Stimulated activated CD8-positive, alpha-beta memory T cell treated with anti-CD3 and anti-CD28 coated beads, Interleukin-2, amount 100 ng/mL, for 48 hours (primary cell): ENCODE data around the gene SEH1L.
"Not testable (repeated sequence)": the region's sequence is repeated elsewhere in the genome, so short reads cannot be mapped to it uniquely, and the experiment has no call there.

Source experiments
- DNase-seq, 2 donors: peaks; one replicate each; pipeline ENCODE4 v3.0.0-alpha.2; 2020; ENCODE audit warnings: low read depth in 2 of 2

SEH1L gene

DNA sequence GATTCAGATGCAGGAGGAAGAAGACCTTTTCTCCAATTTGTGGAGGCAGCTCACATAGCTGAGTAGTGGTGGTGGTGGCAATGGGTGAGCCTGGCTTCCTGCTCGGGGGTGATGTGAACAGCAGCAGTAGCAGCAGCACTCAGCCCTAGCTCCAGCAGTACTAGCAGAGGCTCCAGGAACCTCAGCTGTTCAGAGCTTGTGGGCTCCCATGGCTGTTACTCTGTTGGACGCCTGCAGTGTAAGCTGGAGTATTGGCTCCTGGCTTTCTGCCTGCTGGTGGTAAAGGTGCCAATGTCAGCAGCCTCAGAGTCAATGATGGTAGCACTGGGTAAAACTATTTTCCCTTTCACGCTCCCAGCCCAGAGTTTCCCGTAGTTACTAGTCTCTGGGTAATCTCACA lies 3.1 kb upstream of the SEH1L start:
- DNase-seq = no peak

DNA sequence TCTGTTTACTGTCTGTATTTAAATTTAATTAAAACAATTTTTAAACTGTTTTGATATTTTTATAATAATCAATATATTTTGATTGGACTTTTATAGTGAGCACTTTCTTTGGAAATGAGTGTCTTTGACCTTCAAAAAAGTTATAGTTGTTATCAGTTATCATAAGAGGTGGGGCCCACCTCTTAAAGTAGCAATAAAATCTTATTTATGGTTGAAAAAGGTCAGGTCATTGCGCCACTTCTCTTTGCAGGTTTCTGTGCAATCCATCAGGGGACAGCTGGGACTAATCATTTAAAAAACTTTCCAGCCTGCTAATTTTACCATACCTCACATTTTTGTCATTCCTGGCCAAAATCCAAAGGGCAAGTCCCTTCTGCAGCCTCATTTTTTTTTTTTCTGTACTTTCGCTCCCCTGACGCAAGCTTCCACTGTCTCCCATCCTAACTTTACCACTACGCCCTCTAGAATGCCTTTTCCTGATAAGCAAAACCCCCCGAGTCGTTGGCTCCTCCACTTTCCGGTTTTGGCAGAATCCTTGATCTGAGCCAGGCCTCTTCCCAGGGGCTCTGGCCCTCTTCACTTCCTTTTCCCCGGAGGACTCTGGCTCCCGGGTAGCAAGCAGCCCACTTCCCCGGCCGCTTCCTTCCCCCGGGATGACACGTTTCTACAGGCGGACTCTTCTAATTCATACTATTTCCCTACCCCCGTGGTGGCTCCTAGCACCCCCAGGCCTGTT lies 1.1 kb upstream of the SEH1L start:
- DNase-seq = no peak

DNA sequence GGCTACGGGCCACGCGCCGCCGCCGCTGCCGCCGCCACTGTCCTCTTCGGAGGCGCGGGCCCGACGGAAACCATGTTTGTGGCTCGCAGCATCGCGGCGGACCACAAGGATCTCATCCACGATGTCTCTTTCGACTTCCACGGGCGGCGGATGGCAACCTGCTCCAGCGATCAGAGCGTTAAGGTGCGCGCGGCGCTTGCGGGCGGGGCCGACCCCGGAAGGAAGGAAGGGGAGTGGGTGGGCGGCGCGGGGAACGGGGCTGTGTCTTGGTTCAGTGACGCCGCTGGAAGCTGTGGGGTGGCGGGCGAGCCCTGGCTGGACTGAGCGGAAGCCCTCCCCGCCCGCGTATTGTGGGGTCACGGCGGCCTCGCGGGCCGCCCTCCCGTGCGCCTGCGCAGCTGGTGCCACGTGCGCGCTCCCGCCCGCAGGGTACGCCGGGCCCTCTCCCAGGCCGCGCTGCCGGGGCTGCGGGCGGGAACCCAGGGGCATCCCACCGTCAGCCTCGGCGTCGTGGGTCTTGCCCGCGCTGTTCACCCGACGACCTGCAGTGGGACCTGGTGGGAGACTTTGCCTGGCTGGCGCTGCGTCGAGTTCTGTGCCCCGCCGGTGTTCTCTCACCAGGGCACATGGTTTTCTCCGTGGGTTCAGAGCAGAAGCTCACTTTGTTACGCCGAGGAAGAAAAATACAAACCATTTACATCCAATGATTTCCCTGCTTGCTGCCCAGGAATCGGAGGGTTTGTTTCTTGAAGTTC lies 416 bp downstream of the SEH1L start:
- DNase-seq = peak; percentile 98

DNA sequence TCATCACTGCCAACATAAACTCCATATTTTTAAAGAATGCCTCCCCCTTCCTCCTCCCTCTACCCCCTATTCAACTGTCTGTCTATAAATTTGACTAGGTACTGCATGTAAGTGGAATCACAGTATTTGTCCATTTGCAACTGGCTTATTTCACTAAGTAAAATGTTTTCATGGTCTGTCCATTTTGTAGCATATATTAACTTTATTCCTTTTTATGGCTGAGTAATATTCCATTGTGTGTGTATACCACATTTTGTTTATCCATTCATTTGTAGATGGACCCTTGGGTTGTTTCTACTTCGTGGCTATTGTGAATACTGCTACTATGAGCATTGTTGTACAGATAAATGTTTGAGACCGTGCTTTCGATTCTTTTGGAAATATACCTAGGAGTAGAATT lies 10.7 kb downstream of the SEH1L start:
- no peak for DNase-seq

DNA sequence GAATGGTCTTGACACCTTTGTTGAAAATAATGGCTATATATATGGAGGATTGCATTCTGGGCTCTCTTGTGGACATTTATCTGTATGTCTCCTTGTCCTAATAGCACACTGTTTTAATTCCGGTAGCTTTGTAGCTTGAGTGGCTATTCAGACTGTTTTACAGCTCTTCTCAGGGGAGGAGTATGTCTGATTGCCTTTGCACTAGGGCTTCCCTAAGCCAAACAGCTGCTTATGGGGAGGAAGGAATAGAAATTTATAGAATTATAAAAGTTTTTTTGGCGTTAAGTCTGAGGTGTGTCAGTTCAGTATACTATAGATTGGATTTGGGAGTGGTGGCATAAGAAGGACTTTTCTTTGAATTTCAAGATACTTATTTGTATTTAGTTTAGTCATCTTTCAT lies 12.6 kb downstream of the SEH1L start:
- DNase-seq = no peak

DNA sequence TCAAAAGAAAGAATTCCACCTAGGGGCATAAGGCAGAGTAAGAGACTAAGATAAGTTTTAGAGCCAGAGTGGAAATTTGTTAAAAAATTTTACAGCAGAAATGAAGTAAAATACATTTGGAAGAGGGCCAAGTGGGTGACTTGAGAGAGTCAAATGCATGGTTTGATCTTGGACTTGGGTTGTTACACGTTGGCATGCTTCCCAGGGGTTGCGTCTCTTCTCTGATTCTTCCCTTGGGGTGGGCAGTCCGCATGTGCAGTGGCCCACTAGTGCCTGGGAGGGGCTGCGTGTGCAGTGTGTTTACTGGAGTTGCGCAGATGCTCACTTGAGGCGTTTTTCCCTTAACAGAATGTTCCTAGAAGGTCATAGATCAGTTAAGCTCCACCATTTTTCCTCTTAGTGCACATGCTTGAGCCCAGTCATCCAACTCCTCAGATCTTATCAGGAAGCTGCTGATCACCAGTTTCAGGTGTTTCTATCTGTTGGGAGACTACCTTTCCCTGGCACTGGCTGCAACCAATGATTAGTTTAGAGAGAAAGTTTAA lies 13.1 kb downstream of the SEH1L start:
- no peak for DNase-seq

DNA sequence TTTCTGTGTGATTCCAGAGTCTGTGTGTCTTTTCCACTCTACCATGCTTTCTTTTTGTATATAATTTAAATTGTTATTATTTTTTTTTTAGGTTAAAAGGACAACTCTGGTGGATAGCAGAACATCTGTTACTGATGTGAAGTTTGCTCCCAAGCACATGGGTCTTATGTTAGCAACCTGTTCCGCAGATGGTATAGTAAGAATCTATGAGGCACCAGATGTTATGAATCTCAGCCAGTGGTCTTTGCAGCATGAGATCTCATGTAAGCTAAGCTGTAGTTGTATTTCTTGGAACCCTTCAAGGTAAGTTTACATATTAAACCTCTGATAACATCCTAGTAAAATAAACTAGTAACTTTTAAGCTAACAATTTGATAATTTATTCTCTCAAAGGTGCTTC lies 15.3 kb downstream of the SEH1L start:
- no peak for DNase-seq

DNA sequence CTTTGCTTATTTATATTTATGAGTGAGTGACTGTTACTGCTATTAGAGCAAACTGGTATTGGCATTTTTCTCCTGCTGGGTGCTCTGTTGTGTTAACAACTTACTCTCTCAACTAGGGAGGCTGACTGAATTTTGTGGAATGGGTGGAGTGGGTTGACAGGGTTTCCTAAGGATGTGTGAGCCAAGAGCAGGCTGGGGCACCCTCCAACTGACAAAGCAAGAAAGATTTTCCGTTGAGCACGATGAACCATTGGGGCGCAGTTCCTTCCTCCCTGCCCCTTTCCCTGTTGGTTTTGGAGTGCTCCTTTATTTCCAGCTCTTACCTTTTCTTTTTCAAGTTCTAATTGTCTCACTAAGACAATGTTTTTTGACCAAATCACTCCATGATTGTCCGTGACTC lies 20.3 kb downstream of the SEH1L start:
- no peak for DNase-seq

DNA sequence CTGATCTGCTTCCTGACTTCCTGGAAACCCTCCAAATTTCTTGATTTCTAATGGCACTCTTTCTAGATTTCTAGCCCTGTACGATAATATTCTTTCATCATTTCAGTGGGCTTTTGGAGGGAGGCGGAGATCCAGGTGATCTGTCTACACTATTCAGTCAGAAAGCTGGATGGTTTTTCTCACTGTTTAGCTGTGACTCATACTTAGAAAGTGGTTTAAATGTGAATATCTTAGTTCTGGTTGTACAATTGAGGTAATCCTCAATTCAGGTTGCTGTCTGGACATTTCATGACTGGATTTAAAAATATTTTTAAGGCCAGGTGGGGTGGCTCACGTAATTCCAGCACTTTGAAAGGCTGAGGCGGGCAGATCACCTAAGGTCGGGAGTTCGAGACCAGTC lies 20.8 kb downstream of the SEH1L start:
- no peak for DNase-seq

DNA sequence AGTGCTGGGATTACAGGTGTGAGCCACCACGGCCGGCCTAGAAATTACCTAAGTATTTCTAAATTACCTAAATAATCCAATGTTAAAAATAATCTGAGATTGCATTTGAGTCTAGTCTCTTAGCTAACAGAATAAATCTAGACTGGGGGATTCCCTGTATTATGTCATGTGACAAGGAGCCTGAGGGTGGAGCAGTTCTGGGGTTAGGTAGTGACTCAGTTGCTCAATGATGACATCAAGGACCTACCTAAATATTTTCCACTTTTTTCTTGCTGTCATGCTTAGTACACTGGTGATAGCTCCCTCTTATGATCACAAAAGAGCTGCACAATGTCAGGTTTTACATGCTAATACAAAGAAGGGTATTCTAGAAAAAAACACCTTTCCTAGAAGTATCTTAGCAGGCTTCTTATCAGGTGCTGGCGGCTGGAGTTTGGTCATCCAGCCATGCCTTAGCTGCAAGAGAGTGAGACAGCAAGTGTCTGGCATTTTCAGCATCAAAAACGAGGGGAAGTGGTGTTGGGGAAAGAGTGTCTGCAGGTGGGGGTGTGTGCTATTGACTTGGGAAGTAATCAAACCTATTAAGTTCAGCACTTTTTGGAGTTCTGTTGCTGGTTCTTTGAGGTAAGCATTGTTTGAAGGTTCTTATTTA lies 25.9 kb downstream of the SEH1L start:
- no peak for DNase-seq

DNA sequence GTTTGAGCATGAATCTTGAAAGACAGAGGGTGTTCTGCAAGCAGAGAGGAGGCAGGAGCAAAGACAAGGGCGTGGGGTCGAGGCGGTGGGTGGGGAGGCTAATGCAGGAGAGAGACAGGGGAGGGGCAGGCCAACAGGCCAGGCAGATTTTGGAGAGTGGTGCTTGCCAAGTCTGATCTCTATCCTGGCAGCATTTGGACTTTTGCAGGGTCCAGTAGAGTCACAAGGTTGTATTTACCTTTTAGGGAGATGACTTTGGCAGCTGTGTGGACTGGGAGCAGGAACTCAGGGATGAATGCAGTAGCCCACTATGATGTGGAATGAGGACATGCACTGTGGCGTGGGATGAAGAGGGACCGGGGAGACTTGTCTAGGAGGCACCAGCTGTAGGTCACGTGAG lies 27.7 kb downstream of the SEH1L start:
- DNase-seq = no peak

DNA sequence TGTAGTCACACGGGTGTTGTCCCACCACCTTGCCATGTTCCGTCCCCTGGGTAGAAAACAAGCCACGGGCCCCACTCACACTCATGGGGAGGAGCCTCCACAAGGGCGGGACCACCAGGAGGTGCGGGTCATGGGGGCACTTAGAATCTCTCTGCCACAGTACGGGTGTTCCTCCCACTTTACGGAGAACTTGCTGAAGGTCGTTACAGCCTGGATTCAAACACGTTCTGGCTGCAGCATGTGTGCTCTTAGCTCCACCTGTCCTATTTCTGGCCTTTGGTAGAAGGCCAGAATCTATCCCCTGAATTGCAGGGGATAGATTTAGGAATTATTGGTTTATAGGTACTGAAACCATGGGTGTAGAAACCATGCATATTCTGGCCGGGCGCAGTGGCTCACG lies 28.5 kb downstream of the SEH1L start:
- no peak for DNase-seq

DNA sequence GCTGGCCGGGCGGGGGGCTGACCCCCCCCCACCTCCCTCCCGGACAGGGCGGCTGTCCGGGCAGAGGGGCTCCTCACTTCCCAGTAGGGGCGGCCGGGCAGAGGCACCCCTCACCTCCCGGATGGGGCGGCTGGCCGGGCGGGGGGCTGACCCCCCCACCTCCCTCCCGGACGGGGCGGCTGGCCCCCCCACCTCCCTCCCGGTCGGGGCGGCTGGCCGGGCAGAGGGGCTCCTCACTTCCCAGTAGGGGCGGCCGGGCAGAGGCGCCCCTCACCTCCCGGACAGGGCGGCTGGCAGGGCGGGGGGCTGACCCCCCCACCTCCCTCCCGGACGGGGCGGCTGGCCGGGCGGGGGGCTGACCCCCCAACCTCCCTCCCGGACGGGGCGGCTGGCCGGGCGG lies 32.3 kb downstream of the SEH1L start:
- not testable (repeated sequence) for DNase-seq

DNA sequence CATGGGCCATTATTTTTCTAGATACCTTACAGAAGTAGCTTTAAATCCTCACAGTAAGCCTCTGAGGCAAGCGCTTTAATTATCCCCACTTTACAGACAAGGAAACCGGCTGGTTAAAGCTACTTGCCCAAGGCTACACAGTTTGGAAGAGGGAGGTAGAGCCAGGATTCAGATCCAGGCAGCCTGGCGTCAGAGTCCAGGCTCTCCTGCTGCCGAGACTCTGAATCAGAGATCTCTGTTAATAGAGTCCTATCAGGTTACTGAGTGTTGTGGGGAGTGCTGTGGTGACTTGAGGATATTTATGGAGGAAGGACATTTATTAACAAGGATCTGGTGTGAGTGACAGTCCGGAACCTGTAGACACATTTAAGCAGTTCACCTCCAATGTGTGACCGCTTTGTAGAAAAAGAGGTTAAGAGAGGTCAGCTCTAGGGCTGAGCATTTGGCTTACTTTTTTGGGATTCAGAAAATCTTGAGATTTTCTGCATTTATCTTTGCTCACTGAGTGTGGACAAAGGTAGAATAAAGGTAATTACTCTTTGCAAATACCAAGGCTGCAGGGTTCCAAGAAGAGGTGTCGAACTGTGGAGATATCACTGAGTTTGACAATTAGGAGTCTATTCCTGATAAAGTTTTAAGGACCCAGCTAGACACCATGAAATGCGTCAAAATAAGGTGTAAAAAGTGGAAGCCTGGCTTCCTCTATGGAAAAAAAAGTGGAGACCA lies 41.7 kb downstream of the SEH1L start:
- no peak for DNase-seq

DNA sequence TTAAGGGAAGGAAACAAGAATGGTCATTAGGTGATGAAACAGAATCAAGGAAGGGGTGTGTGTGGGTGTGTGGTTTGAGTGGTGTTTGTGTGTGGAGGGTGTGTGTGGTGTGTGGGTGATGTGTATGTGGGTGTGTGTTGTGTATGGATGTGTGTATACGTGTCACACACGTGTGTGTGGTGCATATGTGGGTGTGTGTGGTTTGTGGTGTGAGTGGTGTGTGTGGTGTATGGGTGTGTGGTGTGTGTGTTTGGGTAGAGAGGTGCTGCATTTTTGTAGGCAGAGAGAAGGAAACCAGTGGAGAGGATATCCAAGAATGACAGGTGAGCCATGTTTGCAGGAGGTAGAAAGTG lies 42.3 kb downstream of the SEH1L start:
- peak; percentile 19 to 40 for DNase-seq

DNA sequence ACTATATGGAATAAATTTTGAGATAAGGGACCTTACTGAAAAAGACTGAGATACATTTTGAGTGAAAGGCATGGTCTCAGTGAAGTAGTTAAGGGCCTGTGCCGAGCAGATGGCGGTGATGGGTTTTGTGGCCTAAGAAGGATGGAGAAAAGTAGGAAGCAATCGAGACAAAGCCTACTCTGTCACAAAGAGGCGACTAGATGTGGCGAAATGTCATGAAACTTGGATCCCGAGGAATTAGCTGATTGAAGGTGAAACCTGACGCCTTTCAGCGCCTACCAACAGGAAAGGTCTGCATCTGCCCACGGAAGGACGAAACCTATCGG lies 42.8 kb downstream of the SEH1L start:
- DNase-seq = peak in 1 of 2 donors; percentile 1

DNA sequence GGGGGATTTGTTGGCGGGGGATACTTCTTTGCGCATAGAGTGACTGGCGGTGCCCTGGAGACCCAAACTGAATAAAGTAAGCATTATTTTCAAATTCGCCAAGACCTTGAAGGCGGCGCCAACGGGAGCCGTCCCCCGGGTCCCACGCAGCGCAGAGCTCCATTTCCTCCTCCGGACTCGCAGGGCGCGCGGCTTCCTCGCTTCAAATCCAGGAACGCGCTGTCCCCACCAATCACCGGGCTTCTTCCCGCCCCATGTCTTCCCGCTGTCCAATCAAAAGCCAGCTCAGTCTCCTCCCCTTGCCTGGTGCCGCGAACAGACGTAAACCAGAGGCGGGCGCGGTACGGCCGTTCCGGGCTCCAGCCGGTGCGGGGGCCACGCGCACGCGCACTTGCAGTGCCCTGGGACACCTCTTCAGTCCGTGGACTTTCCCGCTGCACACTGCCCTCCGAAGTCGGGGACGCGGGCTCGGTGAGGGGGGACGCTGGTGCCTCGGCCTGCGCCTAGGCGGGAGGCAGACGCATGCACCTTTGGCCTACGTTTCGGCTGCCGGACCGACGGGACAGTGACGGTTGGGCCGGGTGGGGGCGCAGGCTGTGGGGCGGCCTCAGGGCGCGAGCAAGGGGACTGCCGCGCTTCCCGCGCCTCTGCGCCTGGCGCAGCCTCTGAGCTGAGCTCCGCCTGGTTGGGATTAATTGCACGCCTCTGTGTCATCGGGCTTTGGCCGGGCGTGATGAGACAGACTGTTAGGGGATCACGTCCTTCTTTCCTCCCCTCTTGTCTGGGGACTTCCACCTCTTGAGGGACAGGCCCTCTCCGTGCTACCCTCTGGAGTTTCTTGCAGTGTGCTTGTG lies 43.4 kb downstream of the SEH1L start, which contains the start of gene CEP192:
Gene CEP192, plus strand, starts transcription at position 396 of the 854 bp plus-strand sequence. CDS start 8,063 bp downstream, outside the sequence.
- peak; percentile 94 to 95 for DNase-seq

DNA sequence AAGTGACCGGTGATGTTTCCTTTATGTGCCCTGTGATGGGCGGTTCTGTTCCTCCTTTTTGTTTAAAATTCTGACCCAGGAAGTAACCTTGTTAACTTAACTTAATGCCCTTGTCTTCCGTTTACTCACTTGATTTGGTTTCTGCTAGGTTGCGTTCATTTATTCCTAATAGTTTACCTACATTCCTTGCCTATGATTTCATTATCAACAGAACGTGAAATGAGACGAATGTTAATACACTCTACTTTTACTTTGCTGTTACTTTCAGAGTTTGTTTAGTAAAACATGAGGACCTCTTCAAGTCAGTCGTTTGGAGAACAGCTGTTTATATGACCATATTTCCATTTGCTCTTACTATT lies 44.0 kb downstream of the SEH1L start:
- DNase-seq = no peak

DNA sequence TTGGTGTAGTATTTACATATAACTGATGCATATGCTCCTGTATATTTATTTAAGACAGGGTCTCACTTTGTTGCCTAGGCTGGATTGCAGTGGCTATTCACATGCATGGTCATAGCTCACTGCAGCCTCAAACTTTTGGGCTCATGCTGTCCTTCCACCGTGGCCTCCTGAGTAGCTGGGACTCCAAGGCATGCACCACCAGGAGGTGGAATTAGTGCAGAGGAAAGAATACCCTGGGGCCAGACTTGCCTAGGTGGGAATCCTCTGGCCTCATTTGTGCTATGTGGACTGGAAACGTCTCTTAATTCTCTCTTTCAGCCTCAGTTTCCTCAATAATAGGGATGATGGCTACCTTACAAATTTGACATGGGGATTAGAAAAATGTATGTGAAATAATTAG lies 45.6 kb downstream of the SEH1L start:
- no peak for DNase-seq

DNA sequence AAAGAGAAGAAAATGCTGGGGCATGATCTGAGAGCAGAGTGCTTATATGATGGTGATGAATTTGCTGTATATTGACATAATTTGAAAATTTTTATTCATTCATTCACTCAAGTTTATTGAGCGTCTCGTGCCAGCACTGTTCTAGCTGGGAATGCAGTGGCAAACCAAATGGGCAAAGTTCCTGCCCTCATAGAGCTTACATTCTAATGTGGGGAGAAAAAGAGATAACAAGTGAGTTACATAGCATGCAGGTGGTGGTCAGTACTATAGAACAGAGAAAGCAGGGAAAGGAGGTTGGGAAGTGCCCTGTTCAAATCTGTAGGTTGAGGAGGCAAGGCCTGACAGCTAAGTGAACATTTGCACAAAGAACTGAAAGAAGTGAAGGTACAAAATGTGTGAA lies 47.6 kb downstream of the SEH1L start:
- DNase-seq = no peak

DNA sequence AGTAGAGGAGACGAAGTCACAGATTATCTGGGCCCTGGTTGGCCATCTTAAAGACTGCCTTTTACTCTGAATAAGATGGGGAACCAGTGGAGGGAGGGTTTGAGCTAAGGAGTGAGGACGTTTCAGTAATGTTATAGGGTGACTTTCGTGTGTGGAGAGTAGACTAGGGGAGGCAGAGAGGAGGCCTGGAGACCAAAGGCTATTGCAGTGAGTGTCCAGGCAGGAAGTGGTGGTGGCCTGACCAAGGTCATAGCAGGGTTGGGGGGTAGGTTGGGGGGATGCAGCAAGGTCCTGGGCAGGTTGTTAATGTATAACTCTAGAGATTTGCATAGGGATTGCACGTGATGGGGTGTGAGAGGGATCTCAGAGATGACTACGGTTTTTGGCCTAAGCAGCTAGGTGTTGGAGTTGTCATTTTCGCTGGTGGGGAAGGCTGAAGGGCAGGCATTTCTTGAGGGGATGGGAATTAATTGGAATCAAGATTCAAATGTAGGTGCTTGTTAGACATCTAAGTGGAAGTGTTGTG lies 48.2 kb downstream of the SEH1L start:
- no peak for DNase-seq
